GM23248 (cell line): ENCODE results near the gene SMAD5.

ENCODE experiments used
- EZH2 ChIP-seq: fragments of 200-600 bp; sonication (generic); IDR thresholded peaks from 2 replicates; pipeline ENCODE4 v1.6.1; 2018; ENCODE audit warnings: antibody characterized with exemption, mild to moderate bottlenecking; ENCODE audit not compliant: insufficient read depth, poor library complexity, severe bottlenecking
- EZH2phosphoT487 ChIP-seq: fragments of 200-600 bp; sonication (generic); IDR thresholded peaks from 2 replicates; pipeline ENCODE4 v1.6.1; 2018; ENCODE audit warnings: antibody characterized with exemption, moderate library complexity, mild to moderate bottlenecking, low read depth; ENCODE audit not compliant: insufficient read depth

- TF ChIP-seq EZH2 (no peak), EZH2phosphoT487 (no peak)
These were observed 81.4 kb downstream of the SMAD5 start for GRCh38 chr5:136213919-136214493.
